SK-N-SH treated with all-trans-retinoic acid at 6 μM for 48 hours (cell line): ENCODE measurements around the gene KIF7.

Experiments
- GLIS3 ChIP-seq: fragments of 250-450 bp; sonication (Bioruptor Pico); IDR thresholded peaks from 2 replicates; pipeline ENCODE4 v1.5.0; 2020; ENCODE audit warnings: mild to moderate bottlenecking, moderate library complexity
- OSR1 ChIP-seq: fragments of 250-450 bp; sonication (Bioruptor Pico); IDR thresholded peaks from 2 replicates; pipeline ENCODE4 v1.8.0; 2022; ENCODE audit warnings: moderate library complexity, mild to moderate bottlenecking, inconsistent platforms
- PATZ1 ChIP-seq: fragments of 250-450 bp; sonication (Bioruptor Pico); IDR thresholded peaks from 2 replicates; pipeline ENCODE4 v1.8.0; 2020; ENCODE audit warnings: mild to moderate bottlenecking, moderate library complexity, borderline replicate concordance
- PPARA ChIP-seq: fragments of 250-450 bp; sonication (Bioruptor Pico); IDR thresholded peaks from 2 replicates; pipeline ENCODE4 v1.5.0; 2020; ENCODE audit warnings: mild to moderate bottlenecking, borderline replicate concordance
- SNAI2 ChIP-seq: fragments of 250-450 bp; sonication (Bioruptor Pico); IDR thresholded peaks from 2 replicates; pipeline ENCODE4 v1.5.0; 2020; ENCODE audit warnings: mild to moderate bottlenecking, moderate library complexity
- TCF4 ChIP-seq: fragments of 250-450 bp; sonication (Bioruptor Pico); IDR thresholded peaks from 2 replicates; pipeline ENCODE4 v1.8.0; 2021; ENCODE audit warnings: mild to moderate bottlenecking, moderate library complexity, borderline replicate concordance
- ZC3H10 ChIP-seq: fragments of 250-450 bp; sonication (Bioruptor Pico); IDR thresholded peaks from 2 replicates; pipeline ENCODE4 v1.5.1; 2021; ENCODE audit warnings: mild to moderate bottlenecking, moderate library complexity
- ZFP30 ChIP-seq: fragments of 450-650 bp; formaldehyde crosslinking; IDR thresholded peaks from 2 replicates; pipeline ENCODE4 v1.5.0; 2022; ENCODE audit warnings: mild to moderate bottlenecking, moderate library complexity
- ZNF565 ChIP-seq: fragments of 450-650 bp; formaldehyde crosslinking; conservative IDR thresholded peaks from 2 replicates; pipeline ENCODE4 v1.5.0; 2020; ENCODE audit warnings: low read depth, mild to moderate bottlenecking, moderate library complexity

- no peak for TF ChIP-seq TCF4 (CRISPR knock-in tag)
- TF ChIP-seq PATZ1 (CRISPR knock-in tag): no peak
- no peak for TF ChIP-seq ZC3H10 (CRISPR knock-in tag)
- TF ChIP-seq GLIS3 (CRISPR knock-in tag): no peak
- no peak for TF ChIP-seq SNAI2
- no peak for TF ChIP-seq PPARA (CRISPR knock-in tag)
- TF ChIP-seq ZNF565 (CRISPR knock-in tag): no peak
- TF ChIP-seq OSR1 (CRISPR knock-in tag): no peak
- no peak for TF ChIP-seq ZFP30 (CRISPR knock-in tag)
Observed at GRCh38 chr15:89646416-89647141, 8.7 kb downstream of the KIF7 start.
